Naive B cell (primary cell): ENCODE data around the gene PCBP3. TPM values are rescaled to one million over a fixed set of nuclear protein-coding genes. Genes with fewer than 3 reads are reported as not detected.

Source experiments
- ATAC-seq, 2 donors: fragments of 150-1000 bp; cut with Tn5 transposase; 2 replicates each; pipeline ENCODE4 v1.10.0; 2021; ENCODE audit warnings: low read depth in 2 of 2, mild to moderate bottlenecking in 2 of 2, moderate library complexity in 2 of 2
- DNase-seq: peaks from one replicate; pipeline ENCODE4 v3.0.0; 2022
- H3K27ac Mint-ChIP-seq, 6 donors: one replicate each; pipeline ENCODE4 v1.8.0; 2020 to 2022; ENCODE audit warnings: mild to moderate bottlenecking in 6 of 6, mixed read lengths in 6 of 6, moderate library complexity in 5 of 6, inconsistent platforms in 2 of 6
- H3K27me3 Mint-ChIP-seq, 3 donors: one replicate each; pipeline ENCODE4 v1.8.0; 2021 to 2022; ENCODE audit warnings: mixed read lengths in 3 of 3, mild to moderate bottlenecking in 1 of 3
- H3K36me3 Mint-ChIP-seq, 2 donors: one replicate each; pipeline ENCODE4 v1.8.0; 2020 to 2022; ENCODE audit warnings: mixed read lengths in 2 of 2, inconsistent platforms in 1 of 2, mild to moderate bottlenecking in 1 of 2
- H3K4me1 Mint-ChIP-seq, 3 donors: one replicate each; pipeline ENCODE4 v1.8.0; 2020 to 2022; ENCODE audit warnings: mixed read lengths in 3 of 3, inconsistent platforms in 1 of 3, mild to moderate bottlenecking in 1 of 3, moderate library complexity in 1 of 3
- H3K4me3 Mint-ChIP-seq, 8 donors: one replicate each; pipeline ENCODE4 v1.8.0; 2020 to 2022; ENCODE audit warnings: mild to moderate bottlenecking in 8 of 8, mixed read lengths in 8 of 8, moderate library complexity in 8 of 8, inconsistent platforms in 2 of 8
- H3K9me3 Mint-ChIP-seq, 7 donors: one replicate each; pipeline ENCODE4 v1.8.0; 2020 to 2022; ENCODE audit warnings: mixed read lengths in 7 of 7, mild to moderate bottlenecking in 5 of 7, inconsistent platforms in 2 of 7, moderate library complexity in 1 of 7
- polyA plus RNA-seq, 6 donors: library from polyadenylated mRNA; unstranded; fragments of 300-500 nt; fragmentation: Illumina TruSeq; gene quantifications; one replicate each; pipeline ENCODE4 v1.2.3, GENCODE V29; 2021; ENCODE audit warnings: low read depth in 6 of 6

The PCBP3 gene
- polyA plus RNA-seq, 6 donors from 2014 or later: 0.60 to 1.5 (median 0.93) TPM; not detected in 2

DNA sequence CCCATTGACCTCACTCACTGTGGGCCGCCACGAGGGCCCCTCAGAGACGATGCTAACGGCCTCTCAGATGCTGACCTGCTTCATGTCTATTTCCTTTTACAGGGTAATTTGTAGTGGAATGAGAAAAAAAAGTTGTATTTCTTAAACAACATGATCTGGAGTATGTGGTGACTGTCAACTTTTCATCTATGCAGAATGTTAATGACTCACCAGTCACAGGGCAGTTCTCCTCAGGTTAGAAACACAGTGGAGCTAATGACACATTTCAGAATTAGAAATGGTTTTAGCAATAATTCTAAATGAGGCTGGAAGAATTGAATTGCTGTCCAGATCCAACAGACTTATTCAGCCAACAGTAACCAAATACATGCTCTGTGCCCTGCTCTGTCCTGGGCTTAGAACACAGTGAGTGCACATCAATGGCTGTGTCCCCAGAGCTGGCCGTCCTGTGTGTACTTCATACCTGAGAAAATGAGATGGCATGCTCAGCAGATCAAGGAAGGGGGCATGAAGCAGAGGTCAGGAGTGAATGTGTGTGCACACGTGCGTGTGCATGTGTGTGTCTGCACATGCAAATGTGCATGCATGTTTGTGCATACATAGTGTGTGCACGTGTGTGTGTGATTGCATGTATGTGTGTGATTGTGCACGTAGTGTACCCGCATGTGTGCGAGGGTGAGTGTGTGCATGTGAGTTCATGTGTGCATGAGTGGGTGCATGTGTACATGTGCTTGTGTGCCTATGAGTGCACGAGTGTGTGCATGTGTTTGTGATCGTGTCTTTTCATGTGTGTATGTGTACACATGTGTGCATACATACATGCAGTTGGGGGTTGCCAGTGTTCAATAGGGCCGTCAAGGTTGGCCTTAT lies 145.3 kb downstream of the PCBP3 start:
- Mint-ChIP-seq H3K27ac (peak overlapping the region in 1 of 6 donors; percentile 38), H3K36me3 (no peaks in the 10 kb centered on the region), H3K9me3 (no peaks in the 10 kb centered on the region), H3K4me1 (peaks cover 0 to 4% (median 0%) of the 10 kb centered on the region in 3 donors), H3K4me3 (no peak overlapping the region), H3K27me3 (peaks cover 3 to 33% (median 25%) of the 10 kb centered on the region in 3 donors)
- no peak for ATAC-seq
- no peak for DNase-seq

DNA sequence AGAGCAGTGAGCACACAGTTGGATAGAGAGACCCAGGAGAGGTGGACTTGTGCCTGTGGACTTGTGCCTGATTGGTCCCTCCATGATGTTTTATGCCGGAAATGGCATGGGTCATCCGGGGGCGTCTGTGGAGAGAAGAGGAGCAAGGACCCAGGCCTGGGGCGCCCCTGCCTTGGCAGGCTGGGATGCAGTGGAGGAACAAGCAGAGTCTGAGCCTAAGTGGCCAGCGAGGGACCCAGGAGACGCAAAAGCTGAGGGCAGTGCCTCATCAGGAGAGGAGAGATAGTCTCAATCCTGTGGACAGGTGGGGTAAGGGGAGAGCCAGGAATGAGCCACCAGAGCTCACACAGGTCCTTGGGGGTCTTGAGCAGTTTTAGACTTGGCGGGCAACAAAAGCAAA lies 146.9 kb downstream of the PCBP3 start:
- DNase-seq (no peak), ATAC-seq (no peak)
- peak overlapping the region in 1 of 8 donors; percentile 24 for H3K4me3 Mint-ChIP-seq
- H3K4me1 Mint-ChIP-seq: peaks cover 0 to 4% (median 0%) of the 10 kb centered on the region in 3 donors
- H3K27me3 Mint-ChIP-seq: peaks cover 3 to 33% (median 25%) of the 10 kb centered on the region in 3 donors
- H3K9me3 Mint-ChIP-seq: no peaks in the 10 kb centered on the region
- H3K27ac Mint-ChIP-seq: peak overlapping the region in 1 of 6 donors; percentile 1
- no peaks in the 10 kb centered on the region for H3K36me3 Mint-ChIP-seq

DNA sequence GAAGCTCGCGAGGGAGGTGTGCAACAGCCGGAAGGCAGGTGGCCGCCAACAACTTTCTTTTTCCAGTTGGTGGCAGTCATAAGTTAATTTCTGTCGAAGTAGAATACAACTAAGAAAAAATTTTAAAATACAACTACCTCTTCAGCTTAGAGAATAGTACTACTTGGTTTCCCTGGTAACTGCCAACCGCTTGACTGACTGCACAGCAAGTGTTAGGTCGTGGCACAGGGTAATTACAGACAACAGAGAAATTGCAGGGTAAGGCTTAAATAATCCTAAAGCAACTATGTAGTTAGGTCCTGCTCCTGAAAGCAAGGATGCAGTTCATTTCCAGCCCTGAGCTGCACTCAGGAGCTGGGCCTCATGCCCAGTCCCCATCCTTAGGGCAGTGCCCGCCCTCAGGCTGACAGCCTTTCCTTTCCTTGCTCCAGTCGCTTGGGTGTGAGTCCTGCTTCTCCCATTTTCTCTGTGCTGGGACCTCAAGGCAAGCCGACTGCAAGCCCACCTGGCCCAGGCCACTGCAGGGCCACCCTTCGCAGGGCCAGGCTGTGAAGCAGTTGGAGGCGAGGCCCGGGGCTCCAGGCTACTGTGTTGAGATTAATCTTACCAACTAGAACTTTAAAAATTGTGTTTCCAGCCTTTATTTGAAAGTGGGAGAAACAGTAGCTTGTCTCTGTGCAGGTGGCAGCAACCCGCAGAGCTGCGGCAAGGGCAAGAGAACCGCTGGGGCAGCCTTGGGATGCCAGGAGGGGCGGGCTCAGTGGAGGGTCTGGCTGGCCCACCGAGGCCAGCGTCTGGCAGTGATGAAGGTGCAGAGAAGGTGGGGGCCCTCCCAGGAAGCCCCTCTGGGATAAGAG lies 148.3 kb downstream of the PCBP3 start:
- Mint-ChIP-seq H3K36me3 (no peaks in the 10 kb centered on the region), H3K27ac (no peak overlapping the region), H3K4me1 (peaks cover 0 to 4% (median 0%) of the 10 kb centered on the region in 3 donors), H3K9me3 (no peaks in the 10 kb centered on the region), H3K27me3 (peaks cover 3 to 33% (median 25%) of the 10 kb centered on the region in 3 donors), H3K4me3 (no peak overlapping the region)
- ATAC-seq: no peak
- no peak for DNase-seq

DNA sequence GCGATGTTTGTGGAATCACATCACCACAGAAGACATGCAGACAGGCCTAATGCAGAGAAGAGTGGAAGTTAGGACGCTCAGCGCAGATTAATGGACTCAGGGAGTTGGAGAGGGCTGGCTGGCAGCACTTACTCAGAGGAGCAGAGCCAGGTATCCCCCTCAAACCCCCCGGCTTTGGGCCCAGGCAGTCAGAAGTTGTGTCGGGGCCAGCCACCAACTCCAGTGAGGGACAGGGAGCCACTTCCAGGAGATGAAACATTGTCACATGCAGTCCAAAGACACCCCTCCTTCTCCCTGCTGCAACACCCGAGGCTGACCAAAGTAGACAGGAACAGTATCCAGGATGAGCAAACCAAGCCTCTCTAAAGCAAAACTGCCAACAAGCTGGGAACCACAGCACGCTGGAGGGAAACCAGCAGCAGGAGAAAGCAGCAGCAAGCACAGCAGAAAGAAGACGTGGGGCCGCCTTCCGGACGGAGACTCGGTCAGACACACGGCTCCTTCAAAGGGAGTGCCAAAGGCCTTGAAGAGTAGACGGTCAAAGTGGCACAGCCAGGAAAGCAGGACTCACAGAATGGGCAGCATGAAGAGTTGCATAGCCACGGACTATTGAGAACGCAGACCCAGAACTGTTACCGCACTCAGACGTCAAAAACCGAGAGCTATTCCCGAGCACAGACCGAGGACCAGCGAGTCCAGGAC lies 149.3 kb downstream of the PCBP3 start:
- Mint-ChIP-seq H3K9me3 (no peaks in the 10 kb centered on the region), H3K36me3 (no peaks in the 10 kb centered on the region), H3K27ac (peak overlapping the region in 2 of 6 donors; percentile 17 to 58), H3K27me3 (peaks cover 0 to 28% (median 21%) of the 10 kb centered on the region in 3 donors), H3K4me3 (no peak overlapping the region), H3K4me1 (peaks cover 0 to 4% (median 0%) of the 10 kb centered on the region in 3 donors)
- DNase-seq (no peak), ATAC-seq (no peak)

DNA sequence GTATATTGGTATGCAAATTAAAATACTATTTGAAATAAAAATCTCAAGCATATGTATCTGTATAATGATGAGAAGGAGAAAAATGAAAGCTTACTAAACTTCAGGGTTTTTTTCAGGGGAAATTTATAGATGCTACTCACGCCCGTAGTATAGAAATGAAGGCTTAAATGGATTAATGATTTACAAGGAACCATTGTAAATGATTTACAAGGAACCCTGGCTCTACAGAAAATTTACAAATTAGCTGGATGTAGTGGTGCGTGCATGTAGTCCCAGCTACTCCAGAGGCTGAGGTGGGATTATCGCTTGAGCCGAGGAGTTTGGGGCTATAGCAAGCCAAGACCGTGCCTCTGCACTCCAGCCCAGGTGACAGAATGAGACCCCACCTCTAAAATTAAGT lies 150.5 kb downstream of the PCBP3 start:
- Mint-ChIP-seq H3K27me3 (peaks cover 0 to 17% (median 9%) of the 10 kb centered on the region in 3 donors), H3K9me3 (no peaks in the 10 kb centered on the region), H3K4me3 (no peak overlapping the region), H3K27ac (no peak overlapping the region), H3K4me1 (peaks cover 0 to 4% (median 0%) of the 10 kb centered on the region in 3 donors), H3K36me3 (no peaks in the 10 kb centered on the region)
- ATAC-seq: no peak
- DNase-seq: no peak

DNA sequence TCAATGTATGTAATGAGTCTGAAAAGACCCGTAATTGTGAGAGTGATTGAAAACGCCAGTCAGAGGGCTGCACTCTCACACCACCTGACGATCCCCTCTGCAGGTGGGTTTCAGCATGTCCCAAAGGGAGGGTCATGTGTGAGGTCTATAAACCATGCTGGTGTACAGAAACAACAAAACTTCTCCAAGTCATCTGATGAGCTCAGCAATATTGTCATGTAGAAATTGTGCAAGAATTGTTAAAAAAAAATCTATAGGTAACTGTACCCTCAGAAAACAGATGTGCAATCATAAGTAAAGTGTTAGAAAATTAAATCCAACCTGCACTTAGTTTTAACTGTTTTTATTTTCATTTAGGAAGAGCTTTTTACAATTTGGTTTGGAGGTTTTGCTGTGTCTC lies 152.5 kb downstream of the PCBP3 start:
- H3K27me3 Mint-ChIP-seq: peaks cover 0 to 4% (median 0%) of the 10 kb centered on the region in 3 donors
- no peak overlapping the region for H3K4me3 Mint-ChIP-seq
- H3K36me3 Mint-ChIP-seq: no peaks in the 10 kb centered on the region
- H3K9me3 Mint-ChIP-seq: peaks cover 0 to 2% (median 0%) of the 10 kb centered on the region in 7 donors
- peaks cover 0 to 3% (median 0%) of the 10 kb centered on the region in 3 donors for H3K4me1 Mint-ChIP-seq
- H3K27ac Mint-ChIP-seq: no peak overlapping the region
- ATAC-seq (no peak), DNase-seq (no peak)

DNA sequence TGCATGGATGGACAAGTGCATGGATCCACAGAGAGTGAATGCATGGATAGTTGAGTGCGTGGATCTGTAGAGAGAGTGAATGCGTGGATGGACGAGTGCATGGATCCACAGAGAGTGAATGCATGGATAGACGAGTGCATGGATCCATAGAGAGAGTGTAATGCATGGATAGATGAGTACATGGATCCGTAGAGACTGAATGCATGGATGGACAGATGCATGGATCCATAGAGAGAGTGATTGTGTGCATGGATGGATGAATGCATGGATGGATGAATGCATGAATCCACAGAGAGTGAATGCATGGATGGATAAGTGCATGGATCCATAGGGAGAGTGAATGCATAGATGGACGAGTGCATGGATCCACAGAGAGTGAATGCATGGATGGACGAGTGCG lies 153.8 kb downstream of the PCBP3 start:
- H3K4me1 Mint-ChIP-seq: peaks cover 0 to 3% (median 0%) of the 10 kb centered on the region in 3 donors
- DNase-seq: no peak
- H3K36me3 Mint-ChIP-seq: no peaks in the 10 kb centered on the region
- ATAC-seq: no peak
- H3K9me3 Mint-ChIP-seq: peaks cover 0 to 2% (median 0%) of the 10 kb centered on the region in 7 donors
- H3K4me3 Mint-ChIP-seq: no peak overlapping the region
- H3K27ac Mint-ChIP-seq: no peak overlapping the region
- H3K27me3 Mint-ChIP-seq: peaks cover 0 to 4% (median 0%) of the 10 kb centered on the region in 3 donors

DNA sequence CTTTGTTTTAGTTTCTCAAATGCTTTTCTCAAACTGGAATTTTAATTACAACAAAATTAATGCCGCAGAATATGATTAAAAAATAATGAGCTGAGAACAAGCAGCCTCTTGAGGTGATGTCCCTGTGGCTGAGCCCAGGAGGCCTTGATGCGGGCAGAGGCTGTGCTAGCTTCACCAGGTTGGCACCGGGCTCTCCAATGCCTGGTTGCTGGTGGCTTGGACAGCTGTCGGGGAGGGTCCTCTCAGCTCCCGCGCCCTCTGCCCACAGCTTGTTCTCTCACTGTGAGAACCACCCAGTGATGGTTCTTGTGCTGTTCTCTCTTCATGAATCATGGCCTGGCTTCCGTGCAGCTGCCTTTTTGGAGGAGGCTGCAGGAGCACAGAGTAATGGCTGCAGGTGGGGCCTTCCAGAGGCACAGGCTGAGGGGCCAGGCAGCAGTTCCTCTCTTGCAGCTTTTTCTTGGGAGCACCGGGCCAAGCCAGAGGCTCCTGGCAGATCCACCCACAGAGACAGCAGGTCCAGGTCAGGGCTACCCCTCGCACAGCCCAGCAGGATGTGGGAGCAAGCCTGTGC lies 156.3 kb downstream of the PCBP3 start:
- H3K27me3 Mint-ChIP-seq: no peaks in the 10 kb centered on the region

DNA sequence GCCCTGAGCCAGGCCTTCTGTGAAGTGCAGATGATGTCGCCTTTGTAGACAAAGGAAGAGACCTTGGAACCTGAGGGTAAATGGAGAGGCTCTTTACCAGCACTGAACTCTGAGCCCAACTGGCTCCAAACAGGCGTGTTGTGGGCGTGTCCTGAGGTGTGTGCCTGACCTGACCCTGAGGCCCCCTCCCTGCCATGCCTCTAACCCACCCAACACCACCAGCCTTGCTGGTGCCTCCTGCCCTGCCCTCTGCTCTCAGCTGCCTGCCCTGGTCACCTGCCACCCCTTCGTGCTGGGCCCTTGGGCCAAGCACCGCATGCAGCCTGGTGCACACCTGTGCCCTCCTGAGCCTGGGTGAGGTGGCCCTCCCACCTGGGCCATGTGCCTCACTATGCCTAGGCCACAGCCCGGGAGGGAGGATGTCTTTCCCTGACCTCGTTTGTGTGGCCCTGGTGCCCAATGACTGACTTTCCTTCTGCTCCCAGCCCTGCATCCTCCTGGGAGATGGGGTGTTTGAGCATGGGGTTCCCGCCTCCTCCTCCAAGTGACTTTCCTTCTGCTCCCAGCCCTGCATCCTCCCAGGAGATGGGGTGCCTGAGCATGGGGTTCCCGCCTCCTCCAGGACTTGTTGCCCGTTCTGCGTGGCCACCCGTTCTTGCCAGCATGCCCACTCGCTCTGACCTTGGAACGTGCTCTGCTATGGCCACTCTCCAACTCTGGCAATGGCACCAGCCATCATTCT lies 157.0 kb downstream of the PCBP3 start:
- DNase-seq: no peak
- Mint-ChIP-seq H3K27me3 (no peaks in the 10 kb centered on the region), H3K4me1 (peaks cover 0 to 3% (median 0%) of the 10 kb centered on the region in 3 donors), H3K27ac (no peak overlapping the region), H3K9me3 (peaks cover 0 to 2% (median 0%) of the 10 kb centered on the region in 7 donors), H3K4me3 (no peak overlapping the region), H3K36me3 (no peaks in the 10 kb centered on the region)
- ATAC-seq: no peak

More for the DNA sequence above, 156.3 kb downstream of the PCBP3 start:
- ATAC-seq: no peak
- H3K4me1 Mint-ChIP-seq: peaks cover 0 to 3% (median 0%) of the 10 kb centered on the region in 3 donors
- H3K9me3 Mint-ChIP-seq: peaks cover 0 to 2% (median 0%) of the 10 kb centered on the region in 7 donors
- no peak overlapping the region for H3K27ac Mint-ChIP-seq
- H3K4me3 Mint-ChIP-seq: no peak overlapping the region
- H3K36me3 Mint-ChIP-seq: no peaks in the 10 kb centered on the region
- DNase-seq: no peak

DNA sequence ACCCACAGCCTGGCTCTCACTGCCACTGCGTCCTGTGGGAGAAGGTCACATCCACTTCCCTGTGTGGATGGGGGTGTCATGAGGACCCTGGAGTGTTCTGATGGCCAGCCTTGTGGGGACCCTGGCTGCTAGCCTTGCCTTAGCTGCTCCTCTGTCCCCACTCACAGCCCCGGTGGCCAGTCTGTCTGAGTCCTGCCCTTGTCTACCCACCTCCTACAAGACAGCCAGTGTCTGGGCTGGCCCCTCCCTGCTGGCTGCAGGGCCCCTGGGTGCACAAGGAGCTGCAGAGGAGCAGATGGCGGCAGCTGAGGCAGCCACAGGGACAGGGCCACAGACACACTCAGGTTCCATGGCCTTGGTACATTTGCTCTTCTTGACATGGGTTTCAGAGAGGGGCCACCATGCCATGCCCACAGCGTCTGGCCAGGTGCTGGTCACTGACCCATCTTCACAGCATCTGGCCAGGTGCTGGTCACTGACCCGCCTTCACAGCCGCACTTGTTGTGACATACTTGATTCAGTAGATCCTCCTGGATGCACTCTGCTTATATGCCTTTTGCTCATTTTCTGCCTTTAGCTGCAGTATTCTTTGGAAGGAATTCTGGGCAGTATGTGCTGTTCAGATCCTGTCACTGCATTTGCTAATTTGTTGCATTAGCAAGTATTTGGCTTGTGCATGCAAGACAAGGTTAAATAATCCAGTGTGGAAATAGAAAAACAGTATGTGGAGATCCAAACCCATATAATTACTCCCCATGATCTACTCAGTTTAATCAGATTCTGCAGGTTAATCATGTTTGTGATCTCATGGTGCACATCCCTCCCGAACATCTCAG lies 157.8 kb downstream of the PCBP3 start:
- Mint-ChIP-seq H3K4me1 (peaks cover 0 to 3% (median 0%) of the 10 kb centered on the region in 3 donors), H3K27me3 (no peaks in the 10 kb centered on the region), H3K36me3 (no peaks in the 10 kb centered on the region), H3K9me3 (peaks cover 0 to 2% (median 0%) of the 10 kb centered on the region in 7 donors), H3K27ac (no peak overlapping the region), H3K4me3 (peak overlapping the region in 1 of 8 donors; percentile 42)
- ATAC-seq (no peak), DNase-seq (no peak)

DNA sequence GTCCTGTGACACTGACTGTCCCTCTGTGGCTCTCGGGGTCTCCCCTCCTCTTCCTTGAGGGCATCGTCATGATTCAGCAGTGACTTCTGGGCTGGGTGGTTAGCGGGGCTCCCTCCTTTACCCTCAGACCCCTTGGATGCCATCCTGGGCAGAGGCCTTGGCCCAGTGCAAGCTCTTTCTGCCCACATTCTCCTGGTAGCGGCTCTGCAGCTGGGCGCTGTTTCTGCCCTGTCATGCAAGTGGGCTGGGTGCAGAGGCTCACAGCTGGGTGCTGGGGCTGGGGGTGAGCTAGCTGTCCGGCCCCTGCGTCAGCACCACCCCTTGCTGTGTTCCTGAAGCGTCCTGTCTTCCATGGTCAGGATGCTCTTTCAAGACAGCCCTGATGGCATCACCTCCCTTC lies 158.5 kb downstream of the PCBP3 start:
- H3K27me3 Mint-ChIP-seq: peaks cover 0 to 3% (median 0%) of the 10 kb centered on the region in 3 donors
- peaks cover 0 to 3% (median 0%) of the 10 kb centered on the region in 3 donors for H3K4me1 Mint-ChIP-seq
- ATAC-seq: no peak
- H3K27ac Mint-ChIP-seq: no peak overlapping the region
- no peak for DNase-seq
- peaks cover 0 to 2% (median 0%) of the 10 kb centered on the region in 7 donors for H3K9me3 Mint-ChIP-seq
- no peaks in the 10 kb centered on the region for H3K36me3 Mint-ChIP-seq
- H3K4me3 Mint-ChIP-seq: no peak overlapping the region
